Mammary epithelial cell (primary cell): ENCODE measurements around the gene FAM156B.
"Not testable (repeated sequence)": the region's sequence is repeated elsewhere in the genome, so short reads cannot be mapped to it uniquely, and the experiment has no call there.

Experiments
- CTCF ChIP-seq, 2 donors: IDR thresholded peaks in 1 of 2; conservative IDR thresholded peaks in 1 of 2; 2 replicates each; pipeline ENCODE4 v1.5.1; 2011 to 2012; ENCODE audit warnings: inconsistent platforms in 2 of 2, low read length in 2 of 2, mild to moderate bottlenecking in 2 of 2, control low read depth in 1 of 2, low read depth in 1 of 2; ENCODE audit not compliant: insufficient read depth in 1 of 2; ENCODE audit errors: extremely low read depth in 1 of 2
- EZH2 ChIP-seq: IDR thresholded peaks from 2 replicates; pipeline ENCODE4 v1.6.1; 2012; ENCODE audit warnings: low read length, inconsistent platforms, borderline replicate concordance

GRCh38 chrX:52906072-52906471, 8.9 kb downstream of the FAM156B start:
- TF ChIP-seq CTCF (conservative IDR thresholded peaks at IDR 0.05 in 1 of 2, IDR thresholded peaks at IDR 0.05 in 1 of 2; ENCODE audit: extremely low read depth in 1 of 2, insufficient read depth in 1 of 2, low read depth in 1 of 2, low read length in 2 of 2); EZH2: not testable (repeated sequence)
